LNCaP clone FGC (cell line): Measurements from ENCODE around the gene LCE1F.

Experiments
- DNase-seq: peaks from one replicate; pipeline ENCODE4 v3.0.0-alpha.2; 2011; ENCODE audit warnings: low read depth
- H3K4me3 ChIP-seq: 2 replicates; pipeline ENCODE4 v1.5.1; 2011; ENCODE audit warnings: mild to moderate bottlenecking, low read depth, low read length, control low read depth
- TF ChIP-seq, protein P1 (sequence below): IDR thresholded peaks from 2 replicates; pipeline ENCODE4 v1.5.1; 2012; ENCODE audit warnings: mild to moderate bottlenecking; ENCODE audit not compliant: control insufficient read depth, insufficient read depth; ENCODE audit errors: extremely low read depth

The LCE1F gene

DNA sequence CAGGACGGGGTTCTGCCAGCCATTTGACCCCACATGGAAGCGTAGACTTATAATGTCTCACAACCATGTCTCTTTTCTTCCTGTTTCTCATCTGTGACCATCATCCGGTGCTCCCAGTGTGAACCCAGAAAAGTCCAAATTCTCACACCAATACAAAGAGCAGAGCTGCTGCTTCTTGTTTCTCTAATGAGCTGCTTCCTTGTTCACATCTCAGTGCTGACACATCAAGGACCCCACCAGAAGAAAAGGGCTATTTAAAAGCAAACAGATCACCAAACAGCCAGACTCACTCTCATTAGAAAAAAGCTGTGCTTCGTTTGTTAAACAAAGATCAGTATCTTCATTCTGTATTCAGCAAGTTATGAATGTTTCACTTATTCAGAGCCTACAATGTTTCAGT, 20.7 kb downstream of the LCE1F start:
- DNase-seq, result no peak
- TF ChIP-seq, protein P1, sequence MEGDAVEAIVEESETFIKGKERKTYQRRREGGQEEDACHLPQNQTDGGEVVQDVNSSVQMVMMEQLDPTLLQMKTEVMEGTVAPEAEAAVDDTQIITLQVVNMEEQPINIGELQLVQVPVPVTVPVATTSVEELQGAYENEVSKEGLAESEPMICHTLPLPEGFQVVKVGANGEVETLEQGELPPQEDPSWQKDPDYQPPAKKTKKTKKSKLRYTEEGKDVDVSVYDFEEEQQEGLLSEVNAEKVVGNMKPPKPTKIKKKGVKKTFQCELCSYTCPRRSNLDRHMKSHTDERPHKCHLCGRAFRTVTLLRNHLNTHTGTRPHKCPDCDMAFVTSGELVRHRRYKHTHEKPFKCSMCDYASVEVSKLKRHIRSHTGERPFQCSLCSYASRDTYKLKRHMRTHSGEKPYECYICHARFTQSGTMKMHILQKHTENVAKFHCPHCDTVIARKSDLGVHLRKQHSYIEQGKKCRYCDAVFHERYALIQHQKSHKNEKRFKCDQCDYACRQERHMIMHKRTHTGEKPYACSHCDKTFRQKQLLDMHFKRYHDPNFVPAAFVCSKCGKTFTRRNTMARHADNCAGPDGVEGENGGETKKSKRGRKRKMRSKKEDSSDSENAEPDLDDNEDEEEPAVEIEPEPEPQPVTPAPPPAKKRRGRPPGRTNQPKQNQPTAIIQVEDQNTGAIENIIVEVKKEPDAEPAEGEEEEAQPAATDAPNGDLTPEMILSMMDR, result no peak
- H3K4me3 ChIP-seq, result no peak overlapping the region

DNA sequence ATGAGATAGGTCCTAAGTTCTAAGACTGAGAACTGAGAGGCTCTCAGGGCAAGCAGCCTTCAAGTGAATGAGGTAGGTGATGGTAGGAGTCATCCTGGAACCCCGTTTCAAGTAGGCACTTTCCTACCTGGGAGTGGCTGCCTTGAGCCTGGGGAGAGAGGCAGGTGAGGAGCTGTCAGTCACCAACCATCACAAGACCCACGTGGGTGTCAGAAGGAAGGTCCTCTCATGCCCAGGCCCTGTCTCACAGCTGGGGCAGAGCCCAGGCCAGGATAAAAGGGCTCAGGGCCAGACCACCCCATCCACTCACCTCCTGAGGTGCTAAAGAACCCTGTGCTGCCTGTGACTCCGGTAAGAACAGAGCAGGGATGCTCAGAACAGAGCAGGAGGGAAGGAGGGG, 21.5 kb downstream of the LCE1F start, which contains the start of gene LCE1D:
Gene LCE1D, plus strand, starts transcription at position 301 of the 400 bp plus-strand sequence. CDS start 1,074 bp downstream, outside the sequence.
- no peak within 1 kb of the TSS for H3K4me3 ChIP-seq
- no peak for DNase-seq
- TF ChIP-seq, protein P1, result no peak

- TF ChIP-seq, protein P1, result no peak
- no peak for DNase-seq
- H3K4me3 ChIP-seq, result no peak overlapping the region
Observed at GRCh38 chr1:152801333-152801732, 26.4 kb downstream of the LCE1F start.

DNA sequence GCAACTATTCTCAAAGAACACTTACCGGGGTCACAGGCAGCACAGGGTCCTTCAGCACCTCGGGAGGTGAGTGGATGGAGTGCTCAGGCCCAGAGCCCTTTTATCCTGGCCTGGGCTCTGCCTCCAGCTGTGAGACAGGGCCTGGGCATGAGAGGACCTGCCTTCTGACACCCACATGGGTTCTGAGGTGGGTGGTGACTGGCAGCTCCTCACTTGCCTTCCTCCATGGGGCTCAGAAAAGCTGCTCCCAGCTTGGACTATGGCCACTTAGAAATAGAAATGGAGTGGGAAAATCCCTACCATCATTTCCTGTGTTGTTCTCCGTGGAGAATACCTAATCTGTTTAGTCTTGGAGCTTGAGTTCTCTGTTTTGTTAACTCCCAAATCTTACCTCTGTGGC, 31.6 kb downstream of the LCE1F start, which contains the start of gene LCE1C:
Gene LCE1C, minus strand, starts transcription at position 76 of the 400 bp plus-strand sequence. CDS start 1,173 bp downstream, outside the sequence.
- H3K4me3 ChIP-seq, result no peak within 1 kb of the TSS
- DNase-seq, result no peak
- TF ChIP-seq, protein P1, result no peak

DNA sequence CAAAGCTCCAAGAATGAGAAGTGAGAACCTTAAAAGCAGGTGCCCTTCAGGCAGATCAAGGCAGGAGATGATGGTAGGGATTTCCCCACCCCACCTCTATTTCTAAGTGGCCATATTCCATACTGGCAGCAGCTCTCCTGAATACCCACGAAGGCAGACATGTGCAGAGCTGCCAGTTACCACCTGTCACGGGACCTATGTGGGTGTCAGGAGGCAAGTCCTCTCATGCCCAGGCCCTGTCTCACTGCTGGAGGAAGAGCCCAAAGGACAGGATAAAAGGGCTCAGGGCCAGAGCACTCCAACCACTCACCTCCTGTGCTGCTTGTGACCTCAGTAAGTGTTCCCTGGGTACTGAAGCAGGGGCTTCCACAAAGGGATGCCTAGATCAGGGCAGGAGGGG, 36.1 kb downstream of the LCE1F start:
- TF ChIP-seq, protein P1, result no peak
- no peak for DNase-seq
- no peak overlapping the region for H3K4me3 ChIP-seq

GRCh38 chr1:152811671-152812070, 36.7 kb downstream of the LCE1F start, which contains the start of gene LCE1B:
TSS of gene LCE1B (plus strand) at chr1:152811971. CDS start at chr1:152812447, 476 bp downstream.
- DNase-seq, result no peak
- no peak within 1 kb of the TSS for H3K4me3 ChIP-seq
- TF ChIP-seq, protein P1, result no peak

DNA sequence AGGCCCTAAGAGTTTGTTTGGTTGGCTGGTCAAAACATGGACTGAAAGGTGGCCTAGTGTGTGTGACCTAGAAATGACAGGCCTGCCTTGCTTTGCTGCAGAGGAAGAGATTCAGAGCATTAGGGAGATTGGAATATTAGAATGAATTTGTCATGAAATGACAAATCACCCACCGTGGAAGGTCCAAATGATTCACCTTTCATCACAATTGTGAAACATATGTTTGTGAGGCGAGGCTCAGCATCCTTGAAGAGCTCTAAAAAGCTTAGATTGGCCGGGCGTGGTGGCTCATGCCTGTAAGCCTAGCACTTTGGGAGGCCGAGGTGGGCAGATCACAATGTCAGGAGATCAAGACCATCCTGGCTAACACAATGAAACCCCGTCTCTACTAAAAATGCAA, 42.4 kb downstream of the LCE1F start:
- H3K4me3 ChIP-seq, result no peak overlapping the region
- DNase-seq, result no peak
- TF ChIP-seq, protein P1, result no peak
